ENCODE measurements around the gene ZNF224. TPM values are rescaled to one million over a fixed set of nuclear protein-coding genes. Genes with fewer than 3 reads are reported as not detected.

ZNF224 gene
- total and polyA plus RNA-seq, 4 experiments from 2014 or later: 10.8 to 91.2 (median 50.0) TPM

Other genes with a start within 250 kb of the ZNF224 start
- gene ZNF404, start 210.4 kb upstream of the ZNF224 start, total RNA-seq: 1 to 10 TPM; 3.7 to 4.2 TPM
- 1 to 10 TPM; 1.8 to 3.9 TPM for gene ZNF404, start 210.4 kb upstream of the ZNF224 start, polyA plus RNA-seq
- 10 to 100 TPM; 25.1 to 29.6 TPM for gene ZNF45, start 159.1 kb upstream of the ZNF224 start, total RNA-seq
- 10 to 100 TPM in 1 of 2 donors, 1 to 10 TPM in 1; 9.4 to 12.9 TPM for gene ZNF45, start 159.1 kb upstream of the ZNF224 start, polyA plus RNA-seq
- 1 to 10 TPM; 2.9 to 3.2 TPM for gene ZNF221, start 143.1 kb upstream of the ZNF224 start, total RNA-seq
- gene ZNF221, start 143.1 kb upstream of the ZNF224 start, polyA plus RNA-seq: 1 to 10 TPM in 1 of 2 donors, not detected in 1; 1.0 TPM
- 10 to 100 TPM; 12.9 to 14.1 TPM for gene ZNF155, start 110.2 kb upstream of the ZNF224 start, total RNA-seq
- gene ZNF155, start 110.2 kb upstream of the ZNF224 start, polyA plus RNA-seq: 1 to 10 TPM; 2.4 to 4.2 TPM
- 10 to 100 TPM; 16.6 to 18.4 TPM for gene ZNF230, start 91.4 kb upstream of the ZNF224 start, total RNA-seq
- 1 to 10 TPM in 1 of 2 donors, under 1 TPM in 1; 0.83 to 4.8 TPM for gene ZNF230, start 91.4 kb upstream of the ZNF224 start, polyA plus RNA-seq
- 10 to 100 TPM in 1 of 2 experiments, 1 to 10 TPM in 1; 7.9 to 11.4 TPM for gene ZNF222, start 69.0 kb upstream of the ZNF224 start, total RNA-seq
- 1 to 10 TPM; 1.6 to 3.8 TPM for gene ZNF222, start 69.0 kb upstream of the ZNF224 start, polyA plus RNA-seq
- 1 to 10 TPM; 6.8 to 8.0 TPM for gene ZNF223, start 42.3 kb upstream of the ZNF224 start, total RNA-seq
- 1 to 10 TPM; 2.2 to 2.7 TPM for gene ZNF223, start 42.3 kb upstream of the ZNF224 start, polyA plus RNA-seq
- 1 to 10 TPM; 5.4 to 5.7 TPM for gene ZNF284, start 22.2 kb upstream of the ZNF224 start, total RNA-seq
- gene ZNF284, start 22.2 kb upstream of the ZNF224 start, polyA plus RNA-seq: 1 to 10 TPM in 1 of 2 donors, under 1 TPM in 1; 0.61 to 1.2 TPM
- 10 to 100 TPM; 10.7 to 13.9 TPM for gene ZNF225, start 19.0 kb downstream of the ZNF224 start, total RNA-seq
- gene ZNF225, start 19.0 kb downstream of the ZNF224 start, polyA plus RNA-seq: 1 to 10 TPM in 1 of 2 donors, under 1 TPM in 1; 0.98 to 2.7 TPM
- 10 to 100 TPM; 23.9 to 28.9 TPM for gene ZNF234, start 47.2 kb downstream of the ZNF224 start, total RNA-seq
- 1 to 10 TPM; 2.2 to 7.5 TPM for gene ZNF234, start 47.2 kb downstream of the ZNF224 start, polyA plus RNA-seq
- gene ZNF226, start 70.7 kb downstream of the ZNF224 start, total RNA-seq: 10 to 100 TPM; 51.0 to 55.6 TPM
- gene ZNF226, start 70.7 kb downstream of the ZNF224 start, polyA plus RNA-seq: 10 to 100 TPM; 23.4 to 25.2 TPM
- 10 to 100 TPM; 51.6 to 54.4 TPM for gene ZNF227, start 118.2 kb downstream of the ZNF224 start, total RNA-seq
- gene ZNF227, start 118.2 kb downstream of the ZNF224 start, polyA plus RNA-seq: 10 to 100 TPM in 1 of 2 donors, 1 to 10 TPM in 1; 8.9 to 20.1 TPM
- under 1 TPM in 1 of 2 experiments, not detected in 1; 0.50 TPM for gene ZNF233, start 165.5 kb downstream of the ZNF224 start, total RNA-seq
- 1 to 10 TPM in 1 of 2 donors, under 1 TPM in 1; 0.52 to 1.1 TPM for gene ZNF233, start 165.5 kb downstream of the ZNF224 start, polyA plus RNA-seq
- gene ZNF235, start 210.7 kb downstream of the ZNF224 start, total RNA-seq: 10 to 100 TPM; 13.0 to 15.9 TPM
- gene ZNF235, start 210.7 kb downstream of the ZNF224 start, polyA plus RNA-seq: 1 to 10 TPM; 1.9 to 5.1 TPM